Endothelial cell of umbilical vein (primary cell): ENCODE data around the gene FHOD3. TPM values are rescaled to one million over a fixed set of nuclear protein-coding genes. Genes with fewer than 3 reads are reported as not detected.

ENCODE experiments used
- BruUV-seq: library from RNA; stranded (reverse); fragments of 400-500 nt; replicated peaks from 2 replicates; lab custom pipeline; 2021; lab: Mats Ljungman, UMichigan
- CTCF ChIA-PET: fragments of 300-600, 350-600 bp; sonication (Branson Sonifier 250); formaldehyde crosslinking; loops from one replicate; lab custom pipeline; 2021; ENCODE audit warnings: antibody characterized with exemption, inconsistent platforms; lab: Charles Lee
- POLR2A ChIA-PET: fragments of 300-600, 350-600 bp; sonication (Branson Sonifier 250); formaldehyde crosslinking; loops from one replicate; lab custom pipeline; 2021; ENCODE audit warnings: antibody characterized with exemption, inconsistent platforms; lab: Charles Lee
- DNase-seq: peaks from one replicate; pipeline ENCODE4 v3.0.0-alpha.2; 2011; ENCODE audit warnings: low read depth, low spot score
- FAIRE-seq: peaks from 2 replicates; lab custom pipeline; 2011; peaks lifted over from hg19 to GRCh38; lab: Jason Lieb, UNC
- H2AFZ ChIP-seq: 2 replicates; pipeline ENCODE4 v1.6.0; 2012; ENCODE audit warnings: low read depth, low read length, control low read depth, inconsistent platforms
- H3K27ac ChIP-seq: 2 replicates; pipeline ENCODE4 v1.5.1; 2011; ENCODE audit warnings: low read depth, mild to moderate bottlenecking, control low read depth, low read length, moderate library complexity; ENCODE audit not compliant: insufficient read depth
- H3K27me3 ChIP-seq, 2 experiments: 2 replicates each; pipeline versions ENCODE4 v1.6.0 to v1.6.1; 2011; ENCODE audit warnings: low read length in 2 of 2, mixed read lengths in 1 of 2; ENCODE audit not compliant: control insufficient read depth in 2 of 2, insufficient read depth in 2 of 2
- H3K36me3 ChIP-seq, 2 experiments: 2 replicates in 1 of 2; 3 replicates in 1 of 2; pipeline ENCODE4 v1.5.1; 2011; ENCODE audit warnings: low read length in 2 of 2, mild to moderate bottlenecking in 1 of 2, moderate library complexity in 1 of 2; ENCODE audit not compliant: control insufficient read depth in 2 of 2, insufficient read depth in 2 of 2; ENCODE audit errors: extremely low read depth in 1 of 2
- H3K4me1 ChIP-seq: 3 replicates; pipeline ENCODE4 v1.5.1; 2011; ENCODE audit warnings: mild to moderate bottlenecking, low read length; ENCODE audit not compliant: control insufficient read depth, insufficient read depth; ENCODE audit errors: extremely low read depth
- H3K4me2 ChIP-seq: 2 replicates; pipeline ENCODE4 v1.6.1; 2011; ENCODE audit warnings: low read length, control low read depth, mixed read lengths; ENCODE audit not compliant: insufficient read depth
- H3K4me3 ChIP-seq, 3 experiments: fragments of 200-600 bp in 1 of 3; sonication (generic), shearing (Covaris generic) in 1 of 3; replicated peaks in 1 of 3; 2 replicates each; pipeline ENCODE4 v1.5.1; 2011 to 2016; ENCODE audit warnings: control low read depth in 3 of 3, low read length in 3 of 3, mild to moderate bottlenecking in 2 of 3, inconsistent platforms in 1 of 3, low read depth in 1 of 3, moderate library complexity in 1 of 3; ENCODE audit not compliant: insufficient read depth in 1 of 3
- H3K79me2 ChIP-seq: 2 replicates; pipeline ENCODE4 v1.6.0; 2012; ENCODE audit warnings: low read length, inconsistent platforms; ENCODE audit not compliant: control insufficient read depth, insufficient read depth
- H3K9ac ChIP-seq: replicated peaks from 2 replicates; pipeline ENCODE3; 2011; ENCODE audit warnings: low read length, control low read depth; ENCODE audit not compliant: insufficient read depth; ENCODE audit errors: extremely low read depth
- H3K9me1 ChIP-seq: replicated peaks from 3 replicates; pipeline ENCODE4 v1.6.0; 2011; ENCODE audit warnings: mild to moderate bottlenecking, low read length; ENCODE audit not compliant: control insufficient read depth, insufficient read depth; ENCODE audit errors: extremely low read depth
- H3K9me3 ChIP-seq: replicated peaks from 2 replicates; pipeline ENCODE4 v1.5.1; 2012; ENCODE audit warnings: low read length, inconsistent platforms; ENCODE audit not compliant: control insufficient read depth, insufficient read depth
- H4K20me1 ChIP-seq: replicated peaks from 2 replicates; pipeline ENCODE3; 2011; ENCODE audit warnings: mild to moderate bottlenecking, low read length; ENCODE audit not compliant: control insufficient read depth, insufficient read depth; ENCODE audit errors: extremely low read depth
- EZH2 ChIP-seq: IDR thresholded peaks from 2 replicates; pipeline ENCODE4 v1.6.1; 2012; ENCODE audit warnings: borderline replicate concordance, low read depth, mild to moderate bottlenecking, moderate library complexity, low read length, inconsistent platforms; ENCODE audit not compliant: severe bottlenecking
- FOS ChIP-seq: IDR thresholded peaks from 2 replicates; pipeline ENCODE4 v1.6.1; 2011; ENCODE audit warnings: mild to moderate bottlenecking, low read length, moderate library complexity, borderline replicate concordance; ENCODE audit not compliant: insufficient read depth
- GATA2 ChIP-seq: IDR thresholded peaks from 2 replicates; pipeline ENCODE4 v1.7.0; 2011; ENCODE audit warnings: low read depth, mild to moderate bottlenecking, moderate library complexity, mixed read lengths, low read length; ENCODE audit not compliant: insufficient read length, insufficient read depth
- JUN ChIP-seq: IDR thresholded peaks from 2 replicates; pipeline ENCODE4 v1.6.1; 2011; ENCODE audit warnings: borderline replicate concordance, low read depth; ENCODE audit not compliant: insufficient read length, insufficient read depth
- MYC ChIP-seq: IDR thresholded peaks from one replicate; pipeline ENCODE4 v1.6.1; 2011; ENCODE audit warnings: mild to moderate bottlenecking, low read depth, low read length
- POLR2A ChIP-seq: IDR thresholded peaks from 2 replicates; pipeline ENCODE4 v1.6.1; 2012; ENCODE audit warnings: low read depth, mild to moderate bottlenecking, control low read depth, low read length
- POLR2AphosphoS5 ChIP-seq: IDR thresholded peaks from 2 replicates; pipeline ENCODE4 v1.6.1; 2012; ENCODE audit warnings: low read depth, mild to moderate bottlenecking, control low read depth, low read length, moderate library complexity; ENCODE audit not compliant: insufficient read depth
- dilution Hi-C: fragments of 300-500 bp; cut with MboI; formaldehyde crosslinking; loops from one replicate; pipeline ENCODE4 v1.15.0; 2019; ENCODE audit warnings: low sequenced_read_pairs; ENCODE audit not compliant: extremely low pct_ligation_motif_present
- intact Hi-C: fragments of 100-400 bp; cut with micrococcal nuclease; formaldehyde crosslinking; loops from one replicate; pipeline ENCODE4 v1.10.0; 2022
- polyA plus RNA-seq, 4 experiments: library from polyadenylated mRNA; depleted of rRNA in 3 of 4; stranded (reverse) in 3 of 4; unstranded in 1 of 4; fragments of >200 nt; gene quantifications; 2 replicates each; pipeline versions ENCODE4 v1.2.1 to v1.2.3, GENCODE V29; 2011 to 2012; ENCODE audit warnings: missing spikeins in 1 of 4
- total RNA-seq: library from RNA; stranded (reverse); gene quantifications from 2 replicates; pipeline ENCODE4 v1.2.3, GENCODE V29; 2021
- TF ChIP-seq, protein P1 (sequence below): IDR thresholded peaks from 2 replicates; pipeline ENCODE4 v1.6.1; 2011; ENCODE audit not compliant: insufficient read depth, insufficient read length
- TF ChIP-seq, protein P2 (sequence below), 2 donors: IDR thresholded peaks; 1 replicate in 1 of 2; 2 replicates in 1 of 2; pipeline ENCODE4 v1.5.1; 2011; ENCODE audit warnings: low read length in 2 of 2, mild to moderate bottlenecking in 2 of 2, moderate library complexity in 2 of 2, control low read depth in 1 of 2, inconsistent platforms in 1 of 2, low read depth in 1 of 2; ENCODE audit not compliant: insufficient read depth in 1 of 2; ENCODE audit errors: extremely low read depth in 1 of 2

Gene FHOD3
- total and polyA plus RNA-seq, 2 donors (not counting 3 experiments of a cell fraction or from before 2014, with no cell fraction given), result 0.06 to 1.5 TPM

DNA sequence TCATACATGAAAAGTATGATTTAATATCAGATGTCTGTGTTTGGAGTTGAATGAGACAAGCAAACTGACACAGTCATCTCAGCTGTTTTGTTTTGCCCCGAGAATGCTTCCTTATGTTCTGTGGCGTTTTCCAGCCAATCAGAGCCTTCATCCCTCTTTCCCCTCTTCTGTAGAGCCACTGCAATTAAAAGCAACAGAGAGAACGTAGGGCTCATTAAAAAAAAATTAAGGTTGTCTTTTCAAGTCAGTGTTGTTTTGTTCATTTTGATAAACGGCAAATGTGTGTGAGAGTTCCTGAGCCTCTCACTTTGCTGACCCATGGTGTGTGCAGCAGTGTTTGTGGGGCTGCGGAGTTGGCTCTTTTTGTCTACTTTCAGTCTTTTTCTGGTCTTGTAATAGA is 216.0 kb downstream of the FHOD3 start:
- FAIRE-seq (no peak), DNase-seq (no peak)
- H3K4me3 ChIP-seq, result no peak overlapping the region
- intact Hi-C loops (no loop called here), dilution Hi-C loops (no loop called here)
- no peaks in the 10 kb centered on the region for H3K9me3 ChIP-seq
- no peaks in the 10 kb centered on the region for H3K36me3 ChIP-seq
- no peaks in the 10 kb centered on the region for H3K79me2 ChIP-seq
- POLR2A ChIA-PET, result no interaction called here
- H3K27ac ChIP-seq, result no peak overlapping the region
- no peaks in the 10 kb centered on the region for H4K20me1 ChIP-seq
- H3K9me1 ChIP-seq, result no peaks in the 10 kb centered on the region
- TF ChIP-seq, protein P1, sequence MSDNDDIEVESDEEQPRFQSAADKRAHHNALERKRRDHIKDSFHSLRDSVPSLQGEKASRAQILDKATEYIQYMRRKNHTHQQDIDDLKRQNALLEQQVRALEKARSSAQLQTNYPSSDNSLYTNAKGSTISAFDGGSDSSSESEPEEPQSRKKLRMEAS, result no peak
- TF ChIP-seq POLR2A (no peak), EZH2 (no peak), GATA2 (no peak), POLR2AphosphoS5 (no peak), JUN (no peak), MYC (no peak), FOS (no peak)
- TF ChIP-seq, protein P2, sequence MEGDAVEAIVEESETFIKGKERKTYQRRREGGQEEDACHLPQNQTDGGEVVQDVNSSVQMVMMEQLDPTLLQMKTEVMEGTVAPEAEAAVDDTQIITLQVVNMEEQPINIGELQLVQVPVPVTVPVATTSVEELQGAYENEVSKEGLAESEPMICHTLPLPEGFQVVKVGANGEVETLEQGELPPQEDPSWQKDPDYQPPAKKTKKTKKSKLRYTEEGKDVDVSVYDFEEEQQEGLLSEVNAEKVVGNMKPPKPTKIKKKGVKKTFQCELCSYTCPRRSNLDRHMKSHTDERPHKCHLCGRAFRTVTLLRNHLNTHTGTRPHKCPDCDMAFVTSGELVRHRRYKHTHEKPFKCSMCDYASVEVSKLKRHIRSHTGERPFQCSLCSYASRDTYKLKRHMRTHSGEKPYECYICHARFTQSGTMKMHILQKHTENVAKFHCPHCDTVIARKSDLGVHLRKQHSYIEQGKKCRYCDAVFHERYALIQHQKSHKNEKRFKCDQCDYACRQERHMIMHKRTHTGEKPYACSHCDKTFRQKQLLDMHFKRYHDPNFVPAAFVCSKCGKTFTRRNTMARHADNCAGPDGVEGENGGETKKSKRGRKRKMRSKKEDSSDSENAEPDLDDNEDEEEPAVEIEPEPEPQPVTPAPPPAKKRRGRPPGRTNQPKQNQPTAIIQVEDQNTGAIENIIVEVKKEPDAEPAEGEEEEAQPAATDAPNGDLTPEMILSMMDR (IDR thresholded peaks at IDR 0.05; ENCODE audit: extremely low read depth in 1 of 2, insufficient read depth in 1 of 2, low read depth in 1 of 2, low read length in 2 of 2), result no peak
- H3K9ac ChIP-seq, result no peak overlapping the region
- CTCF ChIA-PET, result no interaction called here
- no peak overlapping the region for H2AFZ ChIP-seq
- H3K4me2 ChIP-seq, result no peak overlapping the region
- no TSS peak for BruUV-seq
- no peaks in the 10 kb centered on the region for H3K4me1 ChIP-seq
- H3K27me3 ChIP-seq, result no peaks in the 10 kb centered on the region
